SU-DHL-6 (cell line): ENCODE data around the gene MYMX.

Experiments used
- H2AFZ ChIP-seq: fragments of 200-600 bp; sonication (generic); 2 replicates; pipeline ENCODE4 v1.6.1; 2014; ENCODE audit warnings: low read depth, mild to moderate bottlenecking, moderate library complexity, mixed read lengths, antibody characterized with exemption, low read length; ENCODE audit not compliant: severe bottlenecking
- H3F3A ChIP-seq: fragments of 200-600 bp; shearing (Covaris generic); 2 replicates; pipeline ENCODE4 v1.6.0; 2016; ENCODE audit warnings: antibody characterized with exemption, mild to moderate bottlenecking; ENCODE audit not compliant: insufficient read depth
- H3K27ac ChIP-seq: fragments of 200-600 bp; sonication (generic); 2 replicates; pipeline ENCODE4 v1.5.1; 2016; ENCODE audit warnings: low read depth, mild to moderate bottlenecking, low read length, moderate library complexity, mixed read lengths
- H3K27me3 ChIP-seq: fragments of 200-600 bp; sonication (generic), shearing (Covaris generic); 2 replicates; pipeline ENCODE4 v1.6.0; 2014; ENCODE audit warnings: mild to moderate bottlenecking, low read length
- H3K36me3 ChIP-seq: fragments of 200-600 bp; sonication (generic); 2 replicates; pipeline ENCODE4 v1.6.1; 2014; ENCODE audit warnings: mild to moderate bottlenecking, low read length, mixed read lengths
- H3K4me2 ChIP-seq: fragments of 300-600, 200-600 bp; shearing (Covaris generic), sonication (generic); 2 replicates; pipeline ENCODE4 v1.6.0; 2014; ENCODE audit warnings: low read length, low read depth, mild to moderate bottlenecking; ENCODE audit not compliant: poor library complexity, severe bottlenecking
- H3K4me3 ChIP-seq: fragments of 200-600 bp; sonication (generic); 2 replicates; pipeline ENCODE4 v1.5.1; 2014; ENCODE audit warnings: antibody characterized with exemption, low read length, mild to moderate bottlenecking, mixed read lengths; ENCODE audit not compliant: insufficient read depth, poor library complexity, severe bottlenecking
- H3K79me2 ChIP-seq: fragments of 200-600 bp; sonication (generic); 2 replicates; pipeline ENCODE4 v1.6.1; 2014; ENCODE audit warnings: mild to moderate bottlenecking, low read length, moderate library complexity; ENCODE audit not compliant: insufficient read depth
- H3K9ac ChIP-seq: fragments of 200-600 bp; sonication (generic); 2 replicates; pipeline ENCODE4 v1.7.0; 2014; ENCODE audit warnings: mild to moderate bottlenecking, low read length
- H3K9me2 ChIP-seq: fragments of 200-600 bp; sonication (generic); replicated peaks from 2 replicates; pipeline ENCODE4 v1.6.1; 2014; ENCODE audit warnings: low read length; ENCODE audit not compliant: insufficient read depth
- H3K9me3 ChIP-seq: fragments of 200-600 bp; sonication (generic); 2 replicates; pipeline ENCODE4 v1.6.1; 2014; ENCODE audit warnings: low read length, mixed read lengths; ENCODE audit not compliant: insufficient read depth
- H4K20me1 ChIP-seq: fragments of 200-600 bp; sonication (generic); 2 replicates; pipeline ENCODE4 v1.6.1; 2014; ENCODE audit warnings: low read depth, mild to moderate bottlenecking, antibody characterized with exemption, low read length, moderate library complexity, mixed read lengths
- CTCF ChIP-seq: fragments of 200-600 bp; sonication (generic); IDR thresholded peaks from one replicate; pipeline ENCODE4 v1.5.1; 2017; ENCODE audit warnings: antibody characterized with exemption, mild to moderate bottlenecking, low read length, moderate library complexity; ENCODE audit not compliant: insufficient read depth, poor library complexity, severe bottlenecking
- EZH2phosphoT487 ChIP-seq: fragments of 200-600 bp; sonication (generic), shearing (Covaris generic); conservative IDR thresholded peaks from 2 replicates; pipeline ENCODE4 v1.6.1; 2018; ENCODE audit warnings: mild to moderate bottlenecking, antibody characterized with exemption, low read length, moderate library complexity, mixed read lengths

The MYMX gene

GRCh38 chr6:44248579-44248978, 31.9 kb downstream of the MYMX start:
- Histone ChIP-seq H3K4me3 (peak overlapping the region; percentile 96), H3K9me3 (no peaks in the 10 kb centered on the region), H3K4me2 (peak overlapping the region; percentile 74), H3K9ac (peak overlapping the region; percentile 90), H3K79me2 (peaks cover 39% of the 10 kb centered on the region), H3F3A (peaks cover 65% of the 10 kb centered on the region), H3K27me3 (no peaks in the 10 kb centered on the region), H3K27ac (peak overlapping the region; percentile 85), H2AFZ (no peak overlapping the region), H3K9me2 (no peaks in the 10 kb centered on the region), H4K20me1 (peaks cover 50% of the 10 kb centered on the region), H3K36me3 (peaks cover 49% of the 10 kb centered on the region)
- TF ChIP-seq CTCF (no peak), EZH2phosphoT487 (no peak)

- peak overlapping the region; percentile 85; the same call in 1 of the 2 replicates for H3K27ac ChIP-seq
- H3K9ac ChIP-seq: peak overlapping the region; percentile 90
- peaks cover 50% of the 10 kb centered on the region for H4K20me1 ChIP-seq
- H3K79me2 ChIP-seq: peaks cover 39% of the 10 kb centered on the region
- H2AFZ ChIP-seq: no peak overlapping the region
- H3K4me3 ChIP-seq: peak overlapping the region; percentile 96
- no peaks in the 10 kb centered on the region for H3K9me2 ChIP-seq
- no peak for TF ChIP-seq EZH2phosphoT487
- no peak for TF ChIP-seq CTCF
- no peaks in the 10 kb centered on the region for H3K27me3 ChIP-seq
- peaks cover 55% of the 10 kb centered on the region for H3K36me3 ChIP-seq
- no peaks in the 10 kb centered on the region for H3K9me3 ChIP-seq
- H3F3A ChIP-seq: peaks cover 71% of the 10 kb centered on the region
- peak overlapping the region; percentile 74 for H3K4me2 ChIP-seq
These were observed 32.5 kb downstream of the MYMX start for GRCh38 chr6:44249082-44249748.

GRCh38 chr6:44250067-44250717, 33.5 kb downstream of the MYMX start:
- no peaks in the 10 kb centered on the region for H3K27me3 ChIP-seq
- no peak overlapping the region for H3K4me3 ChIP-seq
- no peak overlapping the region for H2AFZ ChIP-seq
- no peaks in the 10 kb centered on the region for H3K9me3 ChIP-seq
- peaks cover 50% of the 10 kb centered on the region for H4K20me1 ChIP-seq
- H3K9me2 ChIP-seq: no peaks in the 10 kb centered on the region
- H3K27ac ChIP-seq: no peak overlapping the region
- H3K36me3 ChIP-seq: peaks cover 55% of the 10 kb centered on the region
- peaks cover 39% of the 10 kb centered on the region for H3K79me2 ChIP-seq
- no peak for TF ChIP-seq EZH2phosphoT487
- H3K4me2 ChIP-seq: no peak overlapping the region
- no peak overlapping the region for H3K9ac ChIP-seq
- peaks cover 81% of the 10 kb centered on the region for H3F3A ChIP-seq

GRCh38 chr6:44250718-44251123, 34.0 kb downstream of the MYMX start:
- Histone ChIP-seq H3K9me2 (no peaks in the 10 kb centered on the region), H3K4me2 (no peak overlapping the region), H3F3A (peaks cover 86% of the 10 kb centered on the region), H4K20me1 (peaks cover 50% of the 10 kb centered on the region), H3K9ac (no peak overlapping the region), H3K9me3 (no peaks in the 10 kb centered on the region), H3K27ac (no peak overlapping the region), H3K4me3 (no peak overlapping the region), H3K36me3 (peaks cover 55% of the 10 kb centered on the region), H2AFZ (no peak overlapping the region), H3K79me2 (peaks cover 39% of the 10 kb centered on the region), H3K27me3 (no peaks in the 10 kb centered on the region)
- TF ChIP-seq CTCF: no peak
- TF ChIP-seq EZH2phosphoT487: no peak
